Adrenal gland (tissue), 5 donors: ENCODE data around the gene LINC01488.

Source experiments
- CTCF ChIP-seq, 6 experiments: fragments of 450-650 bp in 4 of 6; fragments of 200-600 bp in 2 of 6; sonication (generic) in 1 of 6; IDR thresholded peaks; 1 replicate in 5 of 6; 2 replicates in 1 of 6; pipeline versions ENCODE4 v1.5.1 to v1.8.0; 2016 to 2021; ENCODE audit warnings: antibody characterized with exemption in 6 of 6, mild to moderate bottlenecking in 2 of 6, moderate library complexity in 1 of 6
- POLR2A ChIP-seq, 2 donors: fragments of 450-650 bp; IDR thresholded peaks; one replicate each; pipeline ENCODE4 v1.6.1; 2017; ENCODE audit warnings: antibody characterized with exemption in 2 of 2, mild to moderate bottlenecking in 2 of 2, moderate library complexity in 1 of 2
- donor health status: DM: no; HTN: no; CAD: no.

GRCh38 chr11:69487849-69488542, 6.5 kb downstream of the LINC01488 start:
- TF ChIP-seq CTCF (IDR thresholded peaks at IDR 0.05) (no peak), POLR2A (IDR thresholded peaks at IDR 0.05) (no peak)
